Peyer's patch (tissue), 4 donors: ENCODE results near the gene HNRNPUL1. TPM values are rescaled to one million over a fixed set of nuclear protein-coding genes. Genes with fewer than 3 reads are reported as not detected.

Experiments used
- DNase-seq, 3 donors: peaks; one replicate each; pipeline ENCODE4 v3.0.0-alpha.2; 2017 to 2019
- H3K27ac ChIP-seq, 4 donors: fragments of 200-600 bp; sonication (generic); one replicate each; pipeline ENCODE4 v1.5.1; 2016 to 2019
- H3K27me3 ChIP-seq, 2 donors: fragments of 200-600 bp; sonication (generic); one replicate each; pipeline ENCODE4 v1.5.1; 2019
- H3K36me3 ChIP-seq, 3 donors: fragments of 200-600 bp; sonication (generic); one replicate each; pipeline ENCODE4 v1.5.1; 2016 to 2019
- H3K4me1 ChIP-seq, 4 donors: fragments of 200-600 bp; sonication (generic); one replicate each; pipeline ENCODE4 v1.5.1; 2016 to 2019
- H3K4me3 ChIP-seq, 4 donors: fragments of 200-600 bp; sonication (generic); 1 replicate in 3 of 4; 2 replicates in 1 of 4; pipeline ENCODE4 v1.5.1; 2016 to 2019; ENCODE audit warnings: mild to moderate bottlenecking in 1 of 4
- H3K9me3 ChIP-seq, 4 donors: fragments of 200-600 bp; sonication (generic); one replicate each; pipeline ENCODE4 v1.5.1; 2016 to 2019; ENCODE audit warnings: mild to moderate bottlenecking in 1 of 4
- CTCF ChIP-seq, 6 experiments: fragments of 450-650 bp in 4 of 6; fragments of 200-600 bp in 2 of 6; sonication (generic) in 1 of 6; IDR thresholded peaks; one replicate each; pipeline ENCODE4 v1.5.1; 2017 to 2019; ENCODE audit warnings: antibody characterized with exemption in 6 of 6, mild to moderate bottlenecking in 3 of 6, moderate library complexity in 1 of 6
- POLR2A ChIP-seq, 2 donors: fragments of 450-650 bp; IDR thresholded peaks; one replicate each; pipeline ENCODE4 v1.5.1; 2017; ENCODE audit warnings: antibody characterized with exemption in 2 of 2, mild to moderate bottlenecking in 2 of 2, moderate library complexity in 2 of 2
- total RNA-seq, 4 donors: library from RNA; depleted of rRNA; stranded (reverse); fragments of >200 nt; gene quantifications; one replicate each; pipeline ENCODE4 v1.1.0, GENCODE V29; 2016

Gene HNRNPUL1
- total RNA-seq, 4 donors from 2014 or later = 123 to 244 (median 167) TPM

- Histone ChIP-seq H3K9me3 (no peaks in the 10 kb centered on the region), H3K4me1 (peaks cover 0 to 12% (median 4%) of the 10 kb centered on the region in 4 donors), H3K36me3 (peaks cover 0 to 33% (median 0%) of the 10 kb centered on the region in 3 donors), H3K27ac (peak overlapping the region; percentile 93 to 100 (median 98)), H3K27me3 (no peaks in the 10 kb centered on the region), H3K4me3 (peak overlapping the region; percentile 58 to 77 (median 62))
- no peak for TF ChIP-seq CTCF (IDR thresholded peaks at IDR 0.05)
- TF ChIP-seq POLR2A (IDR thresholded peaks at IDR 0.05) = no peak
- DNase-seq = no peak
Measured at GRCh38 chr19:41261474-41262190, 2.5 kb upstream of the HNRNPUL1 start.

DNA sequence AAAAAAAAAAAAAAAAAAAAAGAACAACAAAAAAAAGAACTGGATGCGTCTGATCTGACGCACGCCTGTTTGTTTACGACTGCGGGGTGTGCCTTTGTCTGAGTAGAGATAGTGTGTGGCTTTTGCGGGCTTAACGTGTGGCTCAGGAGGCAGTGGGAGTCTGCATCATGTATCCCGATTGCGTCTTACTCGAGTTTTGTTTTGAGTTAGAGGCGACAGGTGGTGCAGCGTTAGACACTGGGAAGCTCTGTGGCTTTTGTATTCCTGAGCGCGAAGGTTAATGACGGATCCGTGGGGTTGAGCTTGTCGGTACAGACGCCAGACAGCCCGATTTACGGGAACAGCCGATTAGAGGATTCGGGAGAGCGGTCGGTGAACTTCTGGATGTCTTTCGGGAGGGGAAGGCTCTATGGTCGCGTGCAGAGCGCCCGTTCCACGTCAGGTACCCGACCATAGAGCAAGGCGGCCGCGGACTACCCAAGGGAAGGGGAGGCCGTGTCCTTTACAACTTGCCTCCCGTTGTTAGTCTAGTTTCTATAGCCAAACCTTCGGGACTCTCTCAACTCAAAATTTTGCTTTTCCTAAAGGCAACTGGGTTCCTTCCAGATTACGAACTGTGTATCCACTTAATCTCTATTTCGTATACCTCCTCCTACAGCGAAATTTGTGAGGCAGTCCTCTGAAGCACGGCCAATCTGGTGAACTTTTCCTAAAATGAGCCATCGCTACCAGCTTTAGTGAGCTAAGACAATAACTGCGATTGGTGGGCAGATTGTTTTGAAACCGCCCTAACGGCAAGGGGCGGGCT, 926 bp upstream of the HNRNPUL1 start:
- H3K4me1 ChIP-seq = peaks cover 0 to 21% (median 6%) of the 10 kb centered on the region in 4 donors
- H3K27ac ChIP-seq = peak overlapping the region; percentile 93 to 100 (median 98)
- DNase-seq = peak; percentile 79 to 94 (median 91)
- H3K36me3 ChIP-seq = peaks cover 0 to 26% (median 0%) of the 10 kb centered on the region in 3 donors
- no peaks in the 10 kb centered on the region for H3K9me3 ChIP-seq
- no peaks in the 10 kb centered on the region for H3K27me3 ChIP-seq
- H3K4me3 ChIP-seq = peak overlapping the region; percentile 58 to 77 (median 62)
- TF ChIP-seq POLR2A (IDR thresholded peaks at IDR 0.05) (peak; percentile 76 to 93), CTCF (IDR thresholded peaks at IDR 0.05) (no peak)

DNA sequence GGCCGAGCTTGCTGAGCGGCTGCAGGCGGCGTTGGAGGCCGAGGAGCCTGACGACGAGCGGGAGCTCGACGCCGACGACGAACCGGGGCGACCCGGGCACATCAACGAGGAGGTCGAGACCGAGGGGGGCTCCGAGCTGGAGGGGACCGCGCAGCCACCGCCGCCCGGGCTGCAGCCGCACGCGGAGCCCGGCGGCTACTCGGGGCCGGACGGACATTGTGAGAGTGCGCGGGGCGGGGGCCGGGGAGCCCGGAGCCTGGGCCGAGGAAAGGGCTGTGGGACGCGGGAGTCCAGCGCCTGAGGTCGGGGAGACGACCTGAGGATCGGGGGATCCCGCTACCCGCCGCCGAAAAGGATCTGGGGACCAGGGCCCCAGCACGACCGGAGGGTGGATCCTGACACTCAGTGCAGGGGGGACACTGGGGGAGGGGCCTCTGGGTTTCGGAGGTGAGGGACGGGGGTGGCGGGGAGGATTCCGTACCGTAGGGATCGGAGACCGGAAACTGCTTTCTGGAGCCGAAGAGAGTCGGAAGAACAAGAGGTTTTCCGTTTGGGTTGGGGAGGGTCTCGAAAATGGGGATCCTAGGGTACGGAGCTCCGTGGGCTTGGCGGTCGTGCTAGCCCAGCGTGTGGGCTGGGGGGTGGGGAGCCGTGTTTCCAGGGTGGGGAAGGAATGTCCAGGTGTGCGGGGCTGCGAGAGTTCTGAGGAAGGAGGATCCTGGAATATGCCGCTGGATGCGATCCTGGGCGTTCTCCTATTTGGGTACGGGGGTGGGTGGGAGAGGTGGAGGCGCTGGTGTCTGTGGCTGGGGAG, 616 bp downstream of the HNRNPUL1 start:
- DNase-seq = peak in 2 of 3 donors; percentile 40 to 73
- peaks cover 0 to 26% (median 0%) of the 10 kb centered on the region in 3 donors for H3K36me3 ChIP-seq

DNA sequence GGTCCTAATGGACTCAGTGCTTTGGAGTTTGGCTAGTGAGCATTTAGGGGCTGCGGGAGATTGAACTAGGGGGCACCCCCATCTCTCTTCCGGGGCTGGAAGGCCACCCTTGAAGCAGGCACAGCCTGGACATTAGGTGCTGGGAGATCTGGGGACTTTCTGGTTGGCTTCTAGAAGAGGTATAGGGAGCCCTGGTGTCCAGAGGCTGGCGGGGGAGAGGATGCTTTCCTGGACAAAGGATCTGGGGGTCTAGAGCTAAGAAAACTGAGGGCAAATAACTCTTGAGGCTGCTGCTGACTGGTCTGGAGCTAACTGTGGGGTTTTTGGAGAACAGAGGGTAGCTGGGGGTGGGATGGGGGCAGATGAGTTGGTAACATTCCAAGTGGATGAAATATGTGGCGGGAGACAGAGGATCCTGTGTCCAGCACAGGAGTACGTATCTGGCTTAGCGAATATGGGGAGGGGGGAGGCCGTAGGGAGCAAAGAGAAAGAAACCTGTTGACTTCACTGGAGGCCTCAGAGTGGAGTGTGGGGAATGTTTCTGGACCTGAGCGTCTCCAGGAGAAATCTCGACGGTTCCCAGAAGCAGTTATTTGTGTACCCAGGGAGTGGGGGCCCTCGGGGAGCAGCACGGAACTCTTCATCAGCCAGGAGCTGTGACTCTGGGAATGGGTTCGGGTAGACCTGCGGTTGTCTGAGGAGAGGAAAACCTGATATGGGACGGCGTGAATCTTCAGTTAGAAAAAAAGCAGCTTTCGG, 1.4 kb downstream of the HNRNPUL1 start:
- Histone ChIP-seq H3K27me3 (no peaks in the 10 kb centered on the region), H3K36me3 (peaks cover 0 to 33% (median 0%) of the 10 kb centered on the region in 3 donors), H3K27ac (peak overlapping the region; percentile 94 to 100 (median 98)), H3K4me3 (peak overlapping the region; percentile 85 to 97 (median 96)), H3K4me1 (peaks cover 0 to 21% (median 6%) of the 10 kb centered on the region in 4 donors), H3K9me3 (no peaks in the 10 kb centered on the region)
- TF ChIP-seq POLR2A (IDR thresholded peaks at IDR 0.05) = no peak
- TF ChIP-seq CTCF (IDR thresholded peaks at IDR 0.05) = no peak
- DNase-seq = peak; percentile 26 to 57 (median 53)

More for the DNA sequence above, 616 bp downstream of the HNRNPUL1 start:
- H3K9me3 ChIP-seq = no peaks in the 10 kb centered on the region
- peak overlapping the region; percentile 94 to 100 (median 98) for H3K27ac ChIP-seq
- TF ChIP-seq POLR2A (IDR thresholded peaks at IDR 0.05) (no peak), CTCF (IDR thresholded peaks at IDR 0.05) (no peak)
- peak overlapping the region; percentile 85 to 97 (median 96) for H3K4me3 ChIP-seq
- no peaks in the 10 kb centered on the region for H3K27me3 ChIP-seq
- peaks cover 0 to 21% (median 6%) of the 10 kb centered on the region in 4 donors for H3K4me1 ChIP-seq
